G401 (cell line): ENCODE measurements around the gene TMEM63A. TPM values are rescaled to one million over a fixed set of nuclear protein-coding genes. Genes with fewer than 3 reads are reported as not detected.
"Not testable (repeated sequence)": the region's sequence is repeated elsewhere in the genome, so short reads cannot be mapped to it uniquely, and the experiment has no call there.

Experiments used
- DNase-seq: peaks from one replicate; pipeline ENCODE4 v3.0.0-alpha.2; 2015; ENCODE audit warnings: low spot score
- in situ Hi-C: cut with HindIII; loops from 2 replicates; pipeline ENCODE4 v1.10.0; 2016; ENCODE audit warnings: low sequenced_read_pairs, mixed read lengths
- total RNA-seq: library from RNA; depleted of rRNA; stranded (reverse); fragments of >200 nt; shearing (Covaris generic); gene quantifications from 2 replicates; pipeline ENCODE4 v1.2.3, GENCODE V29; 2014; rRNA removed

TMEM63A gene
- total RNA-seq: 1.8 and 2.2 TPM in 2 replicates

DNA sequence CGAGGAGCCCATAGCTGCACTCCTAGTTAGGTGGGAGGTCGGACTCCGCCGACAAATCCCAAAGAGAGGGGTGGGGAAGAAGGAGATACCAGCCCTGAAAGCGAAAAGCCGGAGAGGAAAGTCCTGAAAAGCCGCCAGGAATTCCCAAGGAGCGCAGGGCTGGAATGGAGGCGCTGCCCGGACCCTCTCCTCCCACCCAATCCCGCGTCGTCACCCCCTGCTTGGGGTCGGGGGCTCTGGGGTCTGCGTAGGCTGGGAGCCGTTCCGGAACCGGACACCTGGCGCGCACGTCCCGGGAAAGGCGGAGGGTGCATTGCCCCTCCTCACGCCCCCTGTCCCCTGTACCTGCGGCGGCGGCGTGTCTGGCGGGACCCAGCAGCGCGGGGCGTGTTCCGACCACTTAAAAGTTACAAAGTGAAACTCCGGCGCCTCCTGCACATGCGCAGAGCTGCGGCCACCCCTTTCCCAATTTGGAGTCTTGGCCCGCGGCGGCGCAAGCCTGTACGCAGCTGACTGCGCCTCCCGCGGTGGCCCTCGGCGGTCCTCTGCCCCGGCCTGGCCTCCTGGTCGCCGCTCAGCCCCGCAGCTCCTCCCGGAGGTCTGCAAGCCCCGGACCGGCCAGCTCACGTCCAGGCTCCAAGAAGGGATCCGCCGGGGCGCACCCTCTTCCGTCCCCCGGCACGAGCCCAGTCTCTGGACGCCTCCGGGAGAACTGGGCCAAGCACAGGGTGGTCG is at the start of gene TMEM63A:
TSS of gene TMEM63A (minus strand) at position 422 of the 735 bp plus-strand sequence. CDS start 4,800 bp downstream, outside the sequence.
- peak; percentile 32 for DNase-seq
- in situ Hi-C loops: no loop called here

DNA sequence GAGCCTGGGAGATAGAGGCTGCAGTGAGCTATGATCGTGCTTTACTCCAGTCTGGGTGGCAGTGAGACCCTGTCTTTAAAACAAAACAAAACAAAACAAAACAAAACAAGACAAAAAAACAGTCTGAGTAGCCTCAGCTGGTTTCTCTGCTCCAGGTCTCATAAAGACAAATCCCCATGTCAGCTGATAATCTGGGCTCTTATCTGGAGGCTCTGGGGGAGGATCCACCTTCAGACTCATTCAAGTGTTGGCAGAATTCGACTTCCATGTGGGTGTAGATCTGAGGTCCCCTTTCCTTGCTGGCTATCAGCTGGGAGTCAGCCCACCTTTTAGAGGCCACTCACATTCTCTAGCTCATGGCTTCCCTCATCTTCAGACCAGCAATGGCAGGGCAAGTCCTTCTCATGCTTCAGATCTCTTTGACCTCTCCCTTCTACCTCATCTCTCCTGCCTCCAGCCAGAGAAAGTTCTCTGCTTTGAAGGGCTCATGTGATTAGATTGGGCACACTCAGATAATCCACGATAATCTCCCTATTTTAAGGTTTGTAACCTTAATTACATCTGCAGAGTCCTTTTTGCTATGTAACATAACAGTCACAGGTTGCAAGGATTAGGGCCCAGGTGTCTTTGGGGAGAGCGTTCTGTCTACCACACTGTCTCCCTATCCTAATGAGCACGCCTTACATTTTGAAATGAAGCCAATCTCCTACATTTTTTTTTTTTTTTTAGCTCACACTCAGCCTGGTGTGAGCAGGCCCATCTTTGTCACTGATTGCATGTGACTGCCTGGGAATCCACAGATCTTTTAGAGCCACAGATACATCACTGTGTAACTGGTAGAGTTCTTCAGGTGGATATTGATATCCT is 49.3 kb upstream of the TMEM63A start:
- no peak for DNase-seq
- in situ Hi-C loops: no loop called here

DNA sequence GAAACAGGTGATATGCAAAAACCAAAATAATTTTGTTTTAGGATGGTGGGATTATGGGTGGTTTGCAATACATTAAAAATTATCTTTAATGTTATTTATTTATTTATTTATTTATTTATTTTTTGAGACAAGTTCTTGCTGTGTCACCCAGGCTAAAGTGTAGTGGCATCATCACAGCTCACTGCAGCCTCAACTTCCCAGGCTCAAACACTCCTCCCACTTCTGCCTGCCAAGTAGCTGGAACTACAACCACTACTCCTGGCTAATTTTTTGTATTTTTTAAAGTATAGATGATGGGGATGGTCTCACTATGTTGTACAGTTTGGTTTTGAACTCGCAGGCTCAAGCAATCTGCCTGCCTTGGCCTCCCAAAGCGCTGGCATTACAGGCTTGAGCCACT is 48.4 kb upstream of the TMEM63A start:
- in situ Hi-C loops: no loop called here

GRCh38 chr1:225929462-225929861 is 47.3 kb upstream of the TMEM63A start:
- in situ Hi-C loops, DNase-seq: not testable (repeated sequence)

More for the DNA sequence above, 48.4 kb upstream of the TMEM63A start:
- DNase-seq: no peak

DNA sequence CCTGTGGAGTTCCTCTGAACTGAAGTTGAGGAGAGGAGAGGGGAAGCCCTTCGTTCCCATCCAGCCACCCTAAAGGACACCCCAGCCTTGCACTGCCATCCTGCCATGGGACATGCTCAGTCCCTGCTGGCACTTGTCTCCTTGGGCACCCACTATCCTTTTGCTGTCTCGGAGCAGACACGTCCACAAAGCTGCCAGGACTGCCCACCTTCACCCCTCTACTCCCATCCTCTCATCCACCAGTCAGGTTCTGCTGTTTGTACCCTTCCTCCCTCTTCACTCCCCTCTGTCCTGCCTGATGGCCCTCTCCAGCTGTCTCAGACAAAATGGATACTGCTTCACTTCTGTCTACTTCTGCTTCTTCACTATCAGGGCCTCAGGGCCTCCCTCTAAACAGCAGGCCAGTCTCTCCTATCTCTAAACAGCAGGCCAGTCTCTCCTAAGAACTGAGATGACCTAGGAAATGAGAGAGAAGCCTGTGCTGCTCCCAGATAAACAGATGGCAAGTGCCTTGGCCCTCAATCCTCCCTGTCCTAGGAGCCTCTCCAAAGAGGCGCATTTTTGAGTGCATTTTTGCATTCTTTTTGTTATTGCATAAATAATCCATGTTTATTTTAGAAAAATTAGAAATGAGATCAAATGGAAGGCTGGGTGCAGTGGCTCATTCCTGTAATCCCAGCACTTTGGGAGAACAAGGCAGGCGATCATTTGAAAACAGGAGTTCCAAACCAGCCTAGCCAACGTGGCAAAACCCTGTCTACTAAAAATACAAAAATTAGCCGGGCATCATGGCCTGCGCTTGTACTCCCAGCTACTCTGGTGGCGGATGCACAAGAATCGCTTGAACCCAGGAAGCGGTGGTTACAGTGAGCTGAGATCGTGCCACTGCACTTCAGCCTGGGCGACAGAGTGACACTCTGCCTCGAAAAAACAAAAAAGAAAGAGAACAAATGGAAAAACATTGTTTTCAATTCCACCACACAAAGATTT is 46.3 kb upstream of the TMEM63A start:
- DNase-seq: no peak
- in situ Hi-C loops: no loop called here

DNA sequence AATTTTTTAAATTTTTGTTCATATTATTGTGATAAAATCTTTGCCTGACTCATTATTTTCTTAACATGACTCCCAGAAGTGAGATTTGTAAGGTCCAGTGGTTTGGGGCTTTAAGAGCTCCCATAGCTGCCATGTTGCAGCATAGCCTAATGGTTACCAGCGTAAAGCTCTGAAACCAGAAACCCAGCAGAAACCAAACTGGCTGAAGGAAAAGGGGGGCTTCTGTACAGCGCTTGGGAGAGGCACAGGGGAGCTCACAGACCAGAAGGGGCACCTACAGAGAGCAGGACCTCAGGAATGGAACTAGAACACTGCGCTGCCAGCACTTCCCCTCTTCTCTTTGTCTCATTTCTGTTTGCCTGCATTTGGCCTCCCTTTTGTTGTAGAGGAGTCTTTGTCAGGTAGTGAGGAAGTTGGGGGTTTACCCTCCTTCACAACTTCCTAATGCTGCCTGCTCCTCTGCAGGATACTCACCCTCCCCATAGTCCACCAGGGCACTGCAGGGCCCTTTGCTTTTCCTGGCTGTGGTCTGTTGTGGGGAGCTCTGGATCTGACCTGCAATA is 44.5 kb upstream of the TMEM63A start:
- no peak for DNase-seq
- in situ Hi-C loops: no loop called here

- DNase-seq: peak; percentile 92
- in situ Hi-C loops: no loop called here
Measured at GRCh38 chr1:225923692-225924555, 41.7 kb upstream of the TMEM63A start, which contains the start of gene PYCR2. PYCR2 (minus strand) TSS chr1:225924250; CDS start chr1:225924110, 140 bp downstream.

DNA sequence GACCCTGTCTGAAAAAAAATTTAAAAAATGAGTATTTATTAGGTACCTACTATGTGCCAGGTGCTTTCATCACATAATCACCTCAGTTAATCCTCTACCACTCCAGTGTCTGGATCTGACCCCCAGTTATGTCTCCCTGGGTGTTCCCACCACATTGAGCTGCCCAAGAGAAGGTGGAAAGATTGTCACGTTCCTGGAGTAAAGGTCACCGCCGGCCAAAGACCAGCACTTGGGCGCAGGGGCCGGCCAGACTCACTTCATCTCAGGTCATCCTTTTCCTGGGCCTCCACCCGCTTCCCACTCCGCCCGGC is 41.2 kb upstream of the TMEM63A start:
- DNase-seq: no peak
- in situ Hi-C loops: no loop called here

DNA sequence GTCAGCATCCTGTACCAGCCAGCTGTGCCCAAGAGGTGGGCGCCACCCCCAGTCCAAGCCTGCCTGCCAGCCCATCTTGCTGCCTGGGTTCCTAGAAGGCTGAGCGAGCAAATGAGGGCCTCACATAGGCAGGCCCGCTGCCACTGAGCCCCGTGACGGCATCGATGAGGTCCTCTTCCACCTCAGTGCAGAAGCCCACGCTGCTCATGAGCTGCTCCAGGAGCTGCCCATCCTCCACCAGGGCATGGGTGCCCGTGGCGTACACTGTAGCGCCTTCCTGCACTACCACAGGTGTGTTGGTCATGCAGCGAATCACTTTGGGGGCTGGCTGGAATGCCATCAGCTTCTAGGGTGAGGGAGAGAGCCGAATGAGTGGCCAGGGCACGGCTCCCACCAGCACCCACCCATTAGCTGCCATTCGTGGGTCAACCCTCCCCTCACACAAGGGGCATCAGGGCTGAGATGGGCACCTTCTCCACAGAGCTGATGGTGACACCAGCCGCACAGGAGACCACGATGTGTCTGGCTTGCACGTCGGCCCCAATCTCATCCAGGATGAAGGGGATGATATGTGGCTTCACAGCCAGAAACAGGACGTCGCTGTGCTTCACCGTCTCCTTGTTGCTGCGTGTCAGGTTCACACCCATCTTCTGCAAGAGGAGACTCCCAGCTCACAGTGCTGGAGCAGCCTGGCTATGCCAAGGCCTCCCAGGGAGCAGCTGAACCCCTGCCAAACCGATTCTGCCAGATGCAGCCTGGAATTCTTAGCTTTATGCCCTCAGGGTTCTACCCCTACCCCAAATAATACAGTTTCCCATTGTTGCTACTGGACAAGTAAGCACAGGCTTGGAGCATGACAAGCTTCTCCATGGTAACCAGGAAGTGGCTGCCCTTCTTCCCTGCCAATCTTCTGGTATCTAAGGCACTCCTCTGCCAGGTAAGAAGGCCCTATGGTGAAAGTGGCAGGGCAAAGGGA is 39.8 kb upstream of the TMEM63A start:
- in situ Hi-C loops: no loop called here
- DNase-seq: peak; percentile 13

DNA sequence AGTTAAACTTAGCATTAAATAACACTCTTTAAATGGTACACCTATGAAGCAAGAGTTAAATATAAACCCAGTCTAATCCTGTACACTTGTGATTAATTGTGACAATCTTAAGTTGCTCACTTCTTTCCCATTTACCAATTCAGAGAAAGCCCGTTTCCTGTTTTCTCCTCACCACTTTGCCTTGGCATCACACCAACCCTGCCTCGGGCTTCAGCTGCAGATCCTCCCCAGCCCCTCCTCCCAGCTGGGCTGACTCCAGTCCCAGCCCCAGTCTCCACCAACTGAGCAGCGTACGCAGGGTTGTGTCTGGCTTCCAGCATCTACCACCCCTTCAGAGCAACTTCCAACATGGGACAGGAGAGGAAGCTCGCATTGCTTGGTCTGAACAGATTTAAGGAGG is 37.7 kb upstream of the TMEM63A start:
- peak; percentile 23 for DNase-seq
- in situ Hi-C loops: no loop called here

DNA sequence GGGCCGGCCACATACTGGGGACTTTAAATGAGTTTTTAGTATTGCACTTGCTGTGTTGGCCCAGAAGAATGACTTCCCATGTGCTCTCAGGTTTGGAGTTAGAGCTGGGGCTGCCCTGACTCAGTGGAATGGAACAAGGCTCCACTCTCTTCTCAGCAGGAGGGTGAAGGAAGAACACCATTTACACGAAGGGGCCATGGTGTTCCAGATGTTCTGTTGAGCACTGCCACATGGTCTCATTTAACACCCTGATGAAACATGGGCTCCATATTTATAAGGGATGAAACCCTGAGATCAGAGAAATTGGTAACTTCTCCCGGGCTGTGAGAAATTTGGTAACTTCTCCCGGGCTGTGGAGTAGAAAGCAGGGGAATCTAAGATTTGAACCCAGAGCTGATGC is 36.1 kb upstream of the TMEM63A start:
- DNase-seq: no peak
- in situ Hi-C loops: no loop called here

DNA sequence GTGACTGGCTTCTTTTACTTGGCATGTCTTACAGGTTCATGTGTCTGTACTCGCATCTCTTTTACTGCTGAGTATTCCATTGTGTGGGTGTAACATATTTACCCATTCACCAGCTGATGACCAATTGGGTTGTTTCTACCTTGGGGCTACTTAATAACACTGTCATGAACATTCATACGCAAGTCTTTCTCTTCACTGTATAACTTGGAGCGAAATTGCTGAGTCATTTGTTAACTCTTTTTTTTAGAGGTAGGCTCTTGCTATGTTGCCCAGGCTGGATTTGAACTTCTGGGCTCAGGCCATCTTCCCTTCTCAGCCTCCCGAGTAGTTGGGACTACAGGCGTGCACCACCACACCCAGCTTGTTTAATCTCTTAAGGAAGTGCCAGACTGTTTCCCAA is 35.4 kb upstream of the TMEM63A start:
- no peak for DNase-seq
- in situ Hi-C loops: no loop called here

DNA sequence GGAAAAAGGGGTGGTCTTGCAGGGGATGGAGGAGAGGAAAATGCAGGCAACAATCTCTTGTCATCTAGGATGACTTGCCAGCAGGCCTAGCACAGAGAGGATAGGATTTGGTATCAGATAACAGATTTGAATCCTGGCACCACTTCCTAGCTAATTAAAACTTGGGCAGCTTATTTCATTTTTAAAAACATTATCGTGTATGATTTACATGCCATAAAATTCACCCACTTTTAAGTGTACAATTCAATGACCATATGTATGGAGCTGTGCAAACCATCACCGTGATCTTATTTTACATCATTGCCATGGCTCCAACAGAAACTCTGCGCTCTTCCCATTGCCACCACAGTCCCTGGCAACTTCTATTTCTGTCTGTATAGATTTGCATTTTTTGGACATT is 34.9 kb upstream of the TMEM63A start:
- no peak for DNase-seq
- in situ Hi-C loops: no loop called here

- DNase-seq: no peak
- in situ Hi-C loops: no loop called here
Measured at GRCh38 chr1:225915538-225915991, 33.4 kb upstream of the TMEM63A start.

DNA sequence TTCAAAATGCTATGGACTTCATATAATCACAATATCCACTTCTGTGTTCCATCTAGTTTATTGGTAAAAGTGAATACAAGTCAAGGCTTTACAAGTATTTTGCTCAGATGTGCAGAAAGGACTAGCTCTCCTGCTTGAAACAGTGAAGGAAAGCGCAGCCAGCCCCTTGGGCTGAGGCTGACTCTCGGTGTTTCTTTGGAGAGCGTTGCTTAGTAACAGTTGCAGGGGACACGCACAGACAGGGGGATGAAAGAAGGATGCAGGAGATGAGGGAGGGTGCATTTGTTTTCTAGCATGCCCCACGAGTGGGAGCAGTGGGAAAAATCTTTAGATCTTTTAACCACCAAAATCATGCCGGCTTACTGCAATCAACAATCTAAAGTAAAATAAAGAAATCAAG is 32.8 kb upstream of the TMEM63A start:
- DNase-seq: no peak
- in situ Hi-C loops: no loop called here

GRCh38 chr1:225914391-225914790 is 32.2 kb upstream of the TMEM63A start:
- DNase-seq: no peak
- in situ Hi-C loops: no loop called here
